Stimulated activated CD4-positive, alpha-beta T cell treated with anti-CD3 and anti-CD28 coated beads, Interleukin-4, amount 100 ng/mL, for 1 hour (primary cell): ENCODE results near the gene GALNT9.
"Not testable (repeated sequence)": the region's sequence is repeated elsewhere in the genome, so short reads cannot be mapped to it uniquely, and the experiment has no call there.

Experiments
- DNase-seq: peaks from one replicate; pipeline ENCODE4 v3.0.0-alpha.2; 2020

Gene GALNT9

GRCh38 chr12:132311201-132311915 is 18.0 kb downstream of the GALNT9 start:
- no peak for DNase-seq

- DNase-seq, result no peak
These were observed 19.0 kb downstream of the GALNT9 start for GRCh38 chr12:132310181-132311040.

GRCh38 chr12:132309596-132310086 is 19.7 kb downstream of the GALNT9 start:
- DNase-seq, result no peak

- DNase-seq, result no peak
These were observed 20.4 kb downstream of the GALNT9 start for GRCh38 chr12:132308853-132309595.

GRCh38 chr12:132307976-132308852 is 21.2 kb downstream of the GALNT9 start:
- no peak for DNase-seq

- DNase-seq, result no peak
These were observed 22.6 kb downstream of the GALNT9 start for GRCh38 chr12:132306885-132307191.

- DNase-seq, result no peak
These were observed 23.2 kb downstream of the GALNT9 start for GRCh38 chr12:132305991-132306884.

GRCh38 chr12:132305560-132305966 is 23.8 kb downstream of the GALNT9 start:
- DNase-seq, result no peak

GRCh38 chr12:132304866-132305265 is 24.5 kb downstream of the GALNT9 start:
- not testable (repeated sequence) for DNase-seq

GRCh38 chr12:132303853-132304373 is 25.5 kb downstream of the GALNT9 start:
- DNase-seq, result not testable (repeated sequence)

GRCh38 chr12:132302466-132303358 is 26.7 kb downstream of the GALNT9 start:
- DNase-seq, result no peak

- DNase-seq, result no peak
These were observed 28.3 kb downstream of the GALNT9 start for GRCh38 chr12:132300789-132301722.

GRCh38 chr12:132296063-132296462 is 33.3 kb downstream of the GALNT9 start:
- DNase-seq, result no peak

GRCh38 chr12:132295561-132295960 is 33.8 kb downstream of the GALNT9 start:
- DNase-seq, result not testable (repeated sequence)

GRCh38 chr12:132295101-132295526 is 34.3 kb downstream of the GALNT9 start:
- no peak for DNase-seq

- DNase-seq, result no peak
These were observed 35.0 kb downstream of the GALNT9 start for GRCh38 chr12:132294121-132295034.
